Astrocyte of the spinal cord (primary cell): Measurements from ENCODE around the gene ENTHD1.

Source experiments
- DNase-seq: peaks from one replicate; pipeline ENCODE4 v3.0.0; 2011; ENCODE audit warnings: low read depth, low spot score
- H3K4me3 ChIP-seq: 2 replicates; pipeline ENCODE4 v1.5.1; 2011; ENCODE audit warnings: low read depth, mild to moderate bottlenecking, low read length, moderate library complexity
- CTCF ChIP-seq: IDR thresholded peaks from 2 replicates; pipeline ENCODE4 v1.5.1; 2012; ENCODE audit warnings: low read depth, mild to moderate bottlenecking, low read length, inconsistent platforms
- in situ Hi-C: cut with HindIII; loops from 2 replicates; pipeline ENCODE4 v1.10.0; 2017; ENCODE audit warnings: low sequenced_read_pairs

ENTHD1 gene

DNA sequence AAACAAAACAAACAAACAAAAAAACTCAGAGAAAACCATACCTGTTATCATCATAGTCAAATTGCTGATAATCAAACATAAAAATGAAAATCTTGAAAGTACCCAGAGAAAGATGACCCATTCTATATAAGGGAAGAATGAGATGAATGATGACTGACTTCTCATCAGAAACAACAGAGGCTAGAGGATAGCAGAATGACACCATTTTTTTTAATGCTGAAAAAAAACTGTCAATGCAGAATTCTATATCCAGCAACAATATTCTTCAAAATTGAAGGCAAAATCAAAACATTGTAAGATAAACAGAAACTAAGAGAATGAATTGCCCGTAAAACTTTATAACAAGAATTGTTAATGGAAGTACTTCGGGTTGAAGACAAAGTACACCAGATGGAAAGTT, 122.1 kb downstream of the ENTHD1 start:
- TF ChIP-seq CTCF, result no peak
- H3K4me3 ChIP-seq, result no peak overlapping the region
- in situ Hi-C loops, result no loop called here
- DNase-seq, result no peak

DNA sequence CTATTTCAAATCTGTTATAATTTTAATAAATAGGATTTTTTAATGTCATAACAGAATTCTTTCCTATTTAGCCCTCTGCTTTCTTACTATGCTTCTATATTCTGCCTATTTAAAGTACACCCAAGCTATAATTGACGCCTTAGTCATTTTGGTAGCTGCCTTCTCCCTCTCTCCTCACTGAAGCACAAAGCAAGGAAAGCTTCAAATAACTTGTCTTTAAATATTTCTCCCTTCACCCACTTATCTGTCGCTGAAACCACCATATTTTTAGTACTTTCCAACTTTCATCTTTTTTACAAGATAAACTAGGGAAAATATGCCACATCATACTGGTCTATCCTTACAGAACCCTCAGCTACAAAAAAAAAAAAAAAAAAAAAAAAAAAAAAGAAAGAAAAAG, 127.9 kb downstream of the ENTHD1 start:
- no peak for TF ChIP-seq CTCF
- H3K4me3 ChIP-seq, result no peak overlapping the region
- no peak for DNase-seq
- in situ Hi-C loops, result no loop called here

DNA sequence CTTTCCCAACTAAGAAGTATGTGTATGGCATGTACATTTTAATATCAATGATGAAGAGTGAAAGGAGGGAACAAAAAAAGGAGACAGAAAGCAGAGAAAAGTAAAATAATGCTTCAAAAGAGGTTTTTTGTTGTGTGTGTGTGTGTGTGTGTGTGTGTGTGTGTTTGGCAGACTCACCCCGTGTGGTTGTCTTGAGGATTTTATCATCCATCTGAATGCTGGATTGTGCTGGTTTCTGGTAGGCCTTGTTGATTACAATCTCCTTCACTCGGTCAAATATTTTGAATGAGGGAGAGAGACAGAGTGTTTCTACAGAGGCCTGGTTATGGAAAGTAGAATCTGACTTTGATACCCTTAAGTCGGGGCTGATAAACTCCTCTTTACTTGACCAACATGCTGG, 128.5 kb downstream of the ENTHD1 start:
- TF ChIP-seq CTCF, result no peak
- in situ Hi-C loops, result no loop called here
- H3K4me3 ChIP-seq, result no peak overlapping the region
- DNase-seq, result no peak

- TF ChIP-seq CTCF, result no peak
- no peak overlapping the region for H3K4me3 ChIP-seq
- in situ Hi-C loops, result no loop called here
- no peak for DNase-seq
These were observed 130.3 kb downstream of the ENTHD1 start for GRCh38 chr22:39763276-39763675.

DNA sequence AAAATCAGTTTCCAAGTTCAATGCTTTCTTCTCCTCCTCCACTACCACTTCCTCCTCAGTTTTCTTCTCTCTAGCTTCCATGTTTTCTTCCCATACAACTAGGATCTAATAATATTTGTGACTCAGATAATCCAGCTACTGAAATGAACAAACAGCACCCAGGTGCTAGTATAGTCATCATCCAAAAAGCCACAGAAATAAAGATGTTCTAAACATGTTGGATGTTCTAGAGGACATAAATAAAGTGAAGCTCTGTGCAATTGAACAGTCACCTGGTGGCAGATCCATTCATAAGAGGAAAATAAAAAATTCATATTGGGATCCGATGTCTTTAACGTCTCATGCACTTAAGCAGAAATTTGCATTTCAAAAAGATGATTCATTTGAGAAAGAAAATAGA, 142.8 kb downstream of the ENTHD1 start:
- DNase-seq, result no peak

GRCh38 chr22:39748877-39749276, 144.7 kb downstream of the ENTHD1 start:
- in situ Hi-C loops, result no loop called here

More for the DNA sequence above, 142.8 kb downstream of the ENTHD1 start:
- in situ Hi-C loops, result no loop called here
- no peak overlapping the region for H3K4me3 ChIP-seq
- TF ChIP-seq CTCF, result no peak

More at GRCh38 chr22:39748877-39749276, 144.7 kb downstream of the ENTHD1 start:
- DNase-seq, result peak; percentile 26
- no peak for TF ChIP-seq CTCF
- H3K4me3 ChIP-seq, result no peak overlapping the region
